GM19395 (cell line): ENCODE measurements around the gene UGT1A1.

Experiments
- ATAC-seq: cut with Tn5 transposase; IDR thresholded peaks from one replicate; pipeline ENCODE4 v1.9.1; 2021; ENCODE audit warnings: mild to moderate bottlenecking, moderate library complexity; ENCODE audit not compliant: unreplicated experiment

The UGT1A1 gene

DNA sequence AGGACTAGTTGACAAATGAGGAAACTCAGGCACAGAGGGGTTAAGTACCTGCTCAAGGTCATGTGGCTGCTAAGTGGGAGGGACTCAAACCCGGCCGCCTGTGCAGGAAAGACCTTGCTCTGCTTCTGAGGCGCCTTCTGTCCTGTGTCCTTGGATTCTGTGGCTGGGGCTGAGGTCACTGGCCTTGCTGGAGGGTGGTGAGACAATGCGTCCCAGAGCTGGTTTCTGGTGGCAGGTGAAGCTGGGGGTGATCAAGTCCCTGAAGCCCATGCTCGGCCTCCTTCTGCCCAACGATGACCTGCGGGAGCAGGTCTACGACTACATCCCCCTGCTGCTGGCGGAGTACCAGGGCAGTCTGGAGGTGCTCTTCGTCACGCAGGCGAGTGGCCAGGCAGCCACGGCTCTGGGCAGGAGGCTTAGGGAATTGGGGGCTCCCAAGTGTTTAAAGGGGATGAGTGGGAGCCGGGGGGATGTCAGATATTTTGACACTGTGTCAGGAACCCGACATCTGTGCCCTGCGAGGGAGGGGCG, 34.1 kb downstream of the UGT1A1 start:
- no peak for ATAC-seq

DNA sequence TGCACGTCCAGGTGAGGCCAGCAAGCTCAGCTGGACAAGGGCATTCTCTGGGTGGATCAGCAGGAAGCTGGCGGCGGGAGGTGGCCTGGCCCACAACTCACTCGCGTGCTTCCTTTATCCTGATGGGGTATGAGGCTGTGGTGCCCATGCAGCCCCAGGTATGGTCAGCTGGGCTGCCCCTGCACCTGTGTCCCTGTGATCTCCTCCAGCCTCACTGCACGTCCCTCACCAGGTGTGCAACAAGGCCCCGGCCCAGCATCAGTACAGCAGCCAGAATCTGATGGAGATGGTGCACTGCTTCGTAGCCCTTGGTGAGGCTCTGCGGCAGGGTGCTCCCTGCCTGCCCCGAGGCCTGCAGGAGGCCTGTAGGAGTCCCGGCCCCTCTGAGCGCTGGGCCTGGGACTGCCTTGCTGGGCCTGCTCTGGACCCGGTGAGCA, 35.7 kb downstream of the UGT1A1 start:
- ATAC-seq, result no peak

DNA sequence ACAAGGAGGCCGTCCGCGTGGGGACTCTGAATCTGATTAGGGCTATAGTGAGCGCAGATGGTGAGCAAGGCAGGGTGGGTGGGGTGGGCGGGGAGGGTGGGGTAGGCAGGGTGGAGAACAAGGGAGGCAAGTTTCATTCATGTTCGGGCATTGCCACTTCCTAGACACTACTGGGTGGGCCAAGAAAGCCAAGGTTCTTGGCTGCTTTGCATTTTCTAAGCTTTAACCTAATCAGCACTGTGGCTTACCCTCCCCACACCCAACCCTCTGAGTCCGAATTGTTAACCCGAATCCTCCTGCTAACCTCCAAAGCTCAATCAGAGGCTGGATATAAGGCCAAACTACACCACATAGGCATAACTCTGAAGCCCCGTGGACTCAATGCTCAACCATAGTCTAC, 36.2 kb downstream of the UGT1A1 start:
- ATAC-seq, result no peak

DNA sequence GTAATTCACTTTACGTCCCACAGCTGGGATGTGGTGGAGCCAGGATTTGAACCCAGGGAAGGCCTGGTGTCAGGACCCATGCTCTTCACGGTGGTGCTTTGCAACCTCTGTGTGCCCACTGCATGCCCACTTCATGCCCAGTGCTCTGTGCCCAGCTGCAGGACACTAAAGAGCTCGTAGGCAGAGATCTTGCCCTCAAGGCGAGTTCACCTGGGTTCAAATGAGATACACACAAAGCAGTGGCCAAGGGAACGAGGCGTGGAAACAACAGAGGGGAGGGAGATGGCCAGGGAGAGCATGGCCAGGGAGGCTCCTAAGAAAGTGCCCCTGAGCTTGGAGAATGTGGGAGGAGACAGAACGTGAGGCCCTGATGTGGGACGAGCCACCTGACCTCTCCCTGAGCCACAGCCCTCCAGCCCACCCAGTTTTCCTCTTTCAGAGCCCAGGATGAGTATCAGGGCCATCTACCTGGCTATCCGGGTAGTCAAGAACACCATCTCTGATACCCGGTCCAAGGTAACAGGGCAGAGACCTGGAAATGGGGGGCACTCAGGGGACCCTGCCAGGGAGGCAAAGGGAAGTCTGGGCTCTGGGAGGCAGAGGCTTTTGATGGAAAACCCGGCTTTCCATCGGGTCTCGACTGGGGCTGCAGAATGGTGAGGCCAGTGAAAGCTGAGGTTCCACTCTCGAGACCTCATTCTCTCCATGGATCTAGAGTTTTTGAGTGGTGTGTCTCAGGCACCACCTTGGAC, 38.4 kb downstream of the UGT1A1 start:
- ATAC-seq, result no peak

DNA sequence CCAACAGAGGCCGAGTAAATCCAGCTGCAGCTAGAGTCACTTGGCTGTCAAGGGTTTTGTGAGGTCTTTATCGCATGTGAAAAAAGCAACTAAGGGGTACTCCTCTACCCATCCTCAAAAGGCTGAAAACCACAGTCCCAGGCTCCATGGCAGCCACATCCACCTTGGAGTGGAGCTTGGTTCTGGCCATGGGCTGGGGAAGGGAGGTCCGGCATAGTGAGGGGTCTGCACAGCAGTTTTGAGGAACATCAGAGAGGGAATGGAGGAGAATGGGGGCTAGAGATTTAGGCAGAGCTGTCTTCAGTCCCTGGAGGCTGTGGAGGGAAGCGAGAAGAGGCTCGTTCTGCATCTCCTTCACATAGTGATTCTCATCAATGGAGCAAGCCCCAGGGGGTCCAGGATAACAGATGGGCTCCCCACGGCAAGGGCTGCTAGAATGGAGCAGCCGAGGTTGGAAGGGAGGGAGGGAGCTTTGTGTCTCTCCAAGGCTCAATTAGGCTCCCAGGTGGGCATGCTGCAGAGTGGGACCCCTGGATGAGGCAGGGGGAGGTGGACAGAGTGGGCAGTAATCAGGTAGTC, 39.1 kb downstream of the UGT1A1 start:
- ATAC-seq, result no peak

DNA sequence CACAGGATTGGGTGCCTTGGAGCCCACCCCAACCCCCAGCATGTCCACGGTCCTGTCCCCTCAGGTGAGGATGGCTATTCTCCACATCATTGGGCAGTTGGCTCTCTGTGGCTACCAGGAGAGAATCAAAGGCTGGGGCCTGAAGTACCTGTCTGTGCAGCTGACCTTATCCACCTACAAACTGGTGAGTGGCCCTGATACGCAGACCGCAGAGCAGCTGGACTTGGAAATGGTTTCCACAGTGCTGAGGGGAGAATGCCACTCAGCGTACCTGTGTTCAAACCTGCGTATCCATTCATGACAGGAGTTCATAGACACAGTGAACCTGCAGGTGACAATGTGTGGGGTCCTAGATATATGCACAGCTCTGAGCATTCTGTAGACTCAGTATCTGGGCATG, 39.6 kb downstream of the UGT1A1 start:
- no peak for ATAC-seq

DNA sequence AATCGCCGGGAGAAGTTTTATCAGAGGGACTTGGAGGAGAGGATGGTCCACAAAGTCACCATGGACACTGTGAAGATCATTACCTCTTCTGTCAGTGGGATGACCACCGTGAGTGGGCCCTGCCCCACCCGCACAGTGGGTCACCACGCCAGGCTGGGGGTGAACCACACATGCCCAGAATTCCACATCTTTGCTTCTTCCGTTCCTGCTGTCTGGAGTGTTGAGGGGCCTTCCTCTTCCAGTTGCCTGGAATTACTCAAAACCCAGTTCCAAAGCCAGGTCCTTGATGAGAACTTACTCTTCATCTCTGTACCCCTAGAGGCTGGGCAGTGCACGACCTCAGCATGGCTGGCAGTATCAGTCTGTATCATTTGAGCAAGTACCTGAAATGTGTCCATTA, 40.1 kb downstream of the UGT1A1 start:
- no peak for ATAC-seq

DNA sequence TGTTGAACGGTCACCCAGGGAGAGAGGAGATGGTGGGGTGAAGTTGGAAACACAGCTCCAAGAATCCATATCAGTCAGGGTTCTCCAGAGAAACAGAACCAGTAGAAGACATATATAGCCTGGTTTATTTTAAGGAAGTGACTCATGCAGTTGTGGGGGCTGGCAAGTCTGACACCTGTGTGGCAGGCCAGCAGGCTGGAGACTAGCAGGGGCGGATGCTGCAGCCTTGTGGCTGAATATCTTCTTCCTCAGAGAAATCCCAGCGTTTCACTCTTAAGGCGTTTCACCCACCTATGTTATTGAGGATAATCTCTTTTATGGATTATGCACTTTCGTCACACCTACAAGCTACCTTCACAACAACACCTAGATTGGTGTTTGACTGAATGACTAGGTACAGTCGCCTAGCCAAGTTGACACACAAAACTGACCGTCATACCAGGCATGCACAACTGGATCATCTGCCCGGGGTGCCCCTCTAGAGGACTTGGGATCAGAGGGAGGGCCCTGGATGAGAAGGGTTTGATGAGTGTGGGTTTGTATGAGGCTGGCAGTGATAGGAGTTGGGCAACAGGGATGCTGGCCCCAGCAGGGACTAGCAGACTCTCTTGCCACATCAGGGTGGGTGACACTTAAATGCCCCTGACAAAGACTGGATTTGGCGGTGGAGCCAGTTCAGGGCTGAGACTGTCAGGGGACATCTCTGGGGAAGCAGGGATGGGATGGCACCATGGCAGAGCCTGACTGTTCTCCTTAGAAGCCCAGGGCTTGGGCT, 41.5 kb downstream of the UGT1A1 start:
- ATAC-seq, result no peak

DNA sequence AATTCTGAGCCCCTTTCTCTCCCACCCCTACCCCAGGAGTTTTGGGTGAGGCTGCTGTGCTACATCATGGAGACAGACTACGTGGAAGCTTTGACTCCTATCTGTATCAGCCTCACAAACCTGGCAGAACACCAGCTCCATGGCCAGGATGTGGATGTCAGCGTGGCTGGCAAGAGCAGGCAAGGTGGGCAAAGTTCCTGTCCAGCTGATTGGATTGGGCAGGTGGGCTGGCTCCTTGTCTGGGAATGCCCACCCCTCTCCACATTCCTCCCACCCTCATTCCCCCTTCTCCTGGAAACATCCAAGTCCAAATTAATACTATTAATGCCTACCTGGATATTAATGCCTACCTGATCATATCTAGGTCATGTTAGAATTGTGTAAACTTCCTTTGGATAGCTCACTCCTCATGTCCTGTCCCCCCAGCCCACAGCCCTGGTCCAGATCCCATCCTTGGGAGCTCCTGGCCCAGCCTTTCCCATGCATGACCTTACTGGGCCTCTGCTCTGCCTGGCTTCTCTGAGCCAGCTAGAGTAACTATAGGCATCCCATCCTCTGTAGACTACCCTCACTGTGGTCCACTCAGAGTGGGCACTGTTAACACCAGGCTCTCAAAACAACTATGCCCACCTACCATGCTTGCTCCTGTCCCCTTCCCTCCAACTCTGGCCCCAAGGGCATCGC, 42.2 kb downstream of the UGT1A1 start:
- ATAC-seq, result no peak

DNA sequence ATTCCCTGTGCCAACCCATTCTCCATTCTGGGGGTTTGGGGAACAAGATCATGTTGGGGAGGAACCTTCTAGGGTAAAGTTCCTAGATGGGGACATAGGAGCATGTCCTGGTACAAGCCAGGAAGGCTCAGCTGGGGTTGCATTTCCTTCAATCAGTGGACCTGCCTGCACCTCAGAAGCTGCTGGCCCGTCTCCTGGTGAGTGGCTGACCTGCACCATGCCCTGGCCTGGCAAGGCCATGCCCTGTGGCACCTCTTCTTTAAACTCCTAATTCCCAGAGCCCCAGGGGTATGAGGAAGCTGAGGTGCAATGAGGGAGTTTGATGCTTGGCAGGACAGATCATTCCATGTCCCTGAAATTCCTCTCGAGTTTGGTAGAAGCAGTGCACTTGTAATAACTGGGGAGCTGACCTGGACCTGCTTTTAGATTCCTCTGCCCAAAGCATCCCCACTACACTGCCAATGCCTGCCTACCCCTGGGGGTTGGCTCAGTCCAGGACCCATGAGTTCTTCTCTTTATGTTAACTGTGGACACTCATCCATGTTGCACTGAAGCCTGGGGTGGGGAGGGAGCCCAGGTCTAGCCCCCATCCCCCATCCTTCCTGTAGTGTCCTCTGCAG, 43.3 kb downstream of the UGT1A1 start:
- ATAC-seq, result no peak

DNA sequence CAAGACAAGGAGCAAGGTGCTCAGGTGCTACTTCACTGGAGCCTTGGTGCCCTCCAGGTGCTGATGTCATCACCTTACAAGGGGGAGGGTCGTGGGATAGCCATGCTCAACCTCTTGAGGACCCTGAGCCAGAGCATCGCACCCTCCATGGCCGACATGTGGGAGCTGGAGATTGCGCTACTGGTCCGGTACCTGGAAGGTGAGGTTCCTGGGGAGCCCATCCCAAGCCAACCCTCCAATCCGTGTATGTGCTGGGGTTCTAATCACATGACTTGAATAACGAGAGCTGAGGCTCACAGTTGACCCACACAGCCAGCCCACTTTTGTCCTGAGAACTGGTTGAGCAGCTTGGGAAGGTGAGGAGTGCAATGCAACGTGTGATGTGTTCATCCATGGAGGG, 43.9 kb downstream of the UGT1A1 start:
- no peak for ATAC-seq

DNA sequence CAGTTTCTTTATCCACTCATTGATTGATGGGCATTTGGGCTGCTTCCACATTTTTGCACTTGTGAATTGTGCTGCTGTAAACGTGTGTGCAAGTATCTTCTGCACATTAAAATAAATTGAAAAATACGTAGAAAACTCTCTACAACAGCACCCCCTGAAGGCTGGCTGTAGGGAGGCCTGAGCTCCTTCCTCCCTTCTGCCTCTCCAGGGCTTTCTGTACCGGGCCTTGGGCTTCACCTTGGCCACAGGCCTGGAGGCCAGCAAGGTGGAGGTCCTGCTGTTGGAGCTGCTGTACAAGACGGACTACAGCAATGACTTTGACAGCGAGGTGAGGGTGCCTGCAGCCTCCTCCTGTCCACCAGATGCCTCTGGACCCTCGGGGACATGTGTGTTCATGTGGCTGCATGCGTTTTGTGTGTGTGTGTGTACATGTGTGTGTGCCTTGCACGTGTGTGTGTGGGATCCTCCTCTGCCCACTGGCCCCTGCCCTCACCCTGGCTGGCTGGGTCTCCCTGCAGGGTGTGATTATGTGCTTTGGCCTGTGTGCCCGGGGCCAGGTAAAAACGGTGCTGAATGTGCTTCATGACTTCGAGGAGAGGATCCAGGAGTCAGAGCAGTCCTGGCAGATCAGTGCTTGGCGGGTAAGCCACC, 47.3 kb downstream of the UGT1A1 start:
- no peak for ATAC-seq

DNA sequence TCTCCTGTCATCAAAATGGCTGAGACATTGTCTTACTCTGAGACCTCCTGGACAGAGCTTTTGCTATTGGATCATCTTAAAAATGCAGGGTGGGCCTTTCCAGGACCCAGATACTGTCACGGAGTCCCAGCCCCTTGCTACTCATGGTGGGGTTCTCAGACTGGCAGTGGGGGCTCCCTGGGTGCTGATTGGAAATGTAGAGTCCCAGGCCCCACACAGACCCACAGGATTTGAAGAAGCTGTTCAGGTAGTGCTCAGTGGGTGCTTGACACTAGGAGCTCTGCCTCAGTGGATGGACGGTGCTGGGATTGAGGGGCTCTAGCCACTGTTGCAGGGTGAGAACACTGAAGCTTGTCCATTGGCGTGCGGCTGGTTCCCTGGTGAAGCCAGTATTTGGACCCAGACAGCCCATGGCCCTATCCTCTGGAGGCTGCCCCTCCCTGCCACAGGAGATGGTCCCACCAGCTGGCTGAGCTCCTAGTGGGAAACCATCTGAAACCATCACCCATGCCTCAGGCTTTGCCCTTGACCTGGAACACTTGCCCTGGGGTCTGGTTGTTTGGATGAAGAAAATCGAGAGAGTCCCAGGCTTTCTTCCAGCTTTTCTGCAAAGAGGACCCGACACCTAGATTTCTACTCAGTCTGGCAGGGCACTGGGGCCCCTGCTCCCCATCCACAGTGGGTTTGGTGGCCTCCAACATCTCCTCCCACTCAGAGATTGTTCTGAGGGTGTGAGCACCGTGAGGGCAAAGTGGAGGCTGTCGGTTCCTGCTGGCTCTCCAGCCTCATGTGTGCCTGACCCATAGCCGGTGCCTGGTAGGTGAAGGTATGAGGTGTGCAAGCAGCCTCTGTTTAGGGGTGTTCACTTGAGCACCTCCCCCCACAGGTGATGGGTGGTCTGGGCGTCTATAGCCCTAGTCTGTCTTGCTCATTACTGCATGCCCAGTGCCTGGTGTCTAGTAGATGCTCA, 48.2 kb downstream of the UGT1A1 start:
- ATAC-seq, result no peak

DNA sequence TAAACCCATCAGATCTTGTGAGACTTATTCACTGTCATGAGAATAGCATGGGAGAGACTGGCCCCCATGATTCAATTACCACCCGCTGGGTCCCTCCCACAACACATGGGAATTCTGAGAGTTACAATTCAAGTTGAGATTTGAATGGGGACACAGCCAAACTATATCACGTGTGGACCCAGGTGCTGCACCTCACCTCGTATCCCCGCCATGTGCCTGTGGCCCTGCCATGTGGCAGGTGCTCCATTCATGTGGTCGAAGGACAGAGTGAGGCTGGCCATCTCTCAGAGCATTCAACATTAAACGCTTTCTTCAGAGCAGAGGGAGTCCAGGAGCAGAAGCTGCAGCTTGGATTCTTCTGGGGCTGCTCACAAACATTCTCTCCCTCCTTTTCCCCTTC, 50.3 kb downstream of the UGT1A1 start:
- ATAC-seq, result no peak

DNA sequence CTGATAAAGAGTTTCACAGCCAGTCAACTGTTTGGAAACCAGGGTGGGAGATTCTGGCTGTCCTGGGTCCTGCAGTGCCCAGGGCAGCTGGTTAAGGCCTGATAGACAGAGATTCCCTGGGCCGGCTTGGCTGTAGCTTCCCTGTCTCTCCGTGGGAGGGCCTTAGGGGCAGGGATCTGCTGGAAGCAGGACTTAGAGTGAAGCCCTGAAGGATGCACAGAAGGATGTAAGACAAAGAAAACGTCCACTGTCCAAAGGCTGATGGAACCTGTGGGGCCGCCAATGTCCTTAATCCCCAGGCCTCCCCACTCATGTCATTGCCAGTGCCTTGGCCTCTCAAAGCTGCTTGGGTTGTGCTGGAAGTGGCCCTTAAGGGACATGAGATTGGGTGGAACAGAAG, 51.0 kb downstream of the UGT1A1 start:
- no peak for ATAC-seq

DNA sequence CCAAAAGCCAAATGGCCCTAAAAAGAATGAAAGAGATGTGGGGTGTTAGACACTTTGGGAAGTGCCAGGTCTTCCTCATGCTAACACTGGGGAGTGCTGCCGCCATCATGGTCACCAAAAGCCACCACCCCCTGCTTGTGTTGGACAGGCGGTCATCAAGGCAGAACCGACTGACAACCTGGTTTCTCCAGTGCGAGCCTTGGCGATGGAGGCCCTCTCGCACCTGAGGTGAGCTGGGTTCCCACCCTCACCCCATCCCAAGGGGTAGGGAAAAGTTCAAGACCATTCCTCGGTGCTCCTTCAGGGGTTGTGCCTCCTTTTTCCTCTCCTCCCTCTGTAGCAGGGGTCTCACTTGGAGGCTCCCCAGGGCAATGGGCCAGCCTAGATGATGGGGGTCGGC, 51.7 kb downstream of the UGT1A1 start:
- no peak for ATAC-seq

DNA sequence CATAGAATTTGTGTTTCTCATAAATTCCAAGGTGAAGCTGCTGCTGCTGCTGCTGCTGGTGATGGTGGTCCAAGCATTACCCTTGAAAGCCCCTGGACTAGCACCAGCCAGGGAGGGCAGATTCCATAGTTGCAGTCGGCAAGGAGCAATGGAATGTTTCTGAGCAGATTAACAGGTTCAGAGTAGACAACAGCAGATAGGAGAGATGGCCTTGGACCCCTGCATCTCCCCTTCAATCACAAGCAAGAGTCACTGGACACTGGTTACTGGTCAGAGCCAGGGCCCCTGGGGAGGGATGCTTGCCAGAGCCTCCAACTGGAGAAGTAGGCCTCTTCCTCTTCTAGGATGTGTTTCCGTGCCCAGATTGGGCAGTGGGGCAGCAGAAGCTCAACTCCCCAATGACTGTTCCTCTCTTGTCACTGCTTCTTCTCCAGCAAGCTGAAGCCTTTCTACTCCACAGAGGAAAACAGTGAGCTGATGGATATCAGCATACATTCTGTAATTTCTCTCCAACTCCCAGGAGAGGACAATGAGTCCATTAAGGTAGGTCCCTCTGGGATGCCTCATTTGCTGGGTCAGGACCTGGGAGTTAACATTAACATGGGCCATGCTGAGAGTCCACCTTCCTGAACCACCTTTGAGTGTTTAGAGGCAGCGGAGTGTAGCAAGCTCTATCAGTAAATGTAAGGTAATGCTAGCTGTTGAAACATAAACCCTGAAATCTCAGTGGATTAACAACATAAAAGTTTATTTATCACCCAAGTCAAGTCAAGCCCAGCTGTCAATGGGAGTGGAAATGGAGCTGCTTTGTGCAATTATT, 53.4 kb downstream of the UGT1A1 start:
- no peak for ATAC-seq
